Fibroblast of lung (primary cell): Measurements from ENCODE around the gene ASCL2. TPM values are rescaled to one million over a fixed set of nuclear protein-coding genes. Genes with fewer than 3 reads are reported as not detected.

Experiments used
- DNase-seq, 2 donors: peaks; one replicate each; pipeline versions ENCODE4 v3.0.0 to v3.0.0-alpha.2; 2010; ENCODE audit warnings: low read depth in 2 of 2
- H2AFZ ChIP-seq: 2 replicates; pipeline ENCODE4 v1.5.1; 2012; ENCODE audit warnings: low read length, control low read depth, inconsistent platforms
- H3K27ac ChIP-seq: 2 replicates; pipeline ENCODE4 v1.5.1; 2011; ENCODE audit warnings: low read length, control low read depth; ENCODE audit not compliant: insufficient read depth
- H3K27me3 ChIP-seq: 2 replicates; pipeline ENCODE4 v1.5.1; 2011; ENCODE audit warnings: mild to moderate bottlenecking, low read length; ENCODE audit not compliant: control insufficient read depth, insufficient read depth
- H3K36me3 ChIP-seq: 2 replicates; pipeline ENCODE4 v1.5.1; 2011; ENCODE audit warnings: low read length; ENCODE audit not compliant: control insufficient read depth, insufficient read depth
- H3K4me1 ChIP-seq: 2 replicates; pipeline ENCODE4 v1.5.1; 2011; ENCODE audit warnings: low read length; ENCODE audit not compliant: control insufficient read depth, insufficient read depth; ENCODE audit errors: extremely low read depth
- H3K4me2 ChIP-seq: 2 replicates; pipeline ENCODE4 v1.5.1; 2011; ENCODE audit warnings: low read length, control low read depth; ENCODE audit not compliant: insufficient read depth; ENCODE audit errors: extremely low read depth
- H3K4me3 ChIP-seq, 4 experiments: fragments of 200-600 bp in 1 of 4; sonication (generic) in 1 of 4; replicated peaks in 1 of 4; 2 replicates each; pipeline ENCODE4 v1.5.1; 2011 to 2016; ENCODE audit warnings: low read length in 4 of 4, low read depth in 3 of 4, mild to moderate bottlenecking in 3 of 4, control low read depth in 2 of 4, inconsistent platforms in 1 of 4, mixed read lengths in 1 of 4; ENCODE audit not compliant: insufficient read depth in 1 of 4; ENCODE audit errors: control extremely low read depth in 1 of 4
- H3K79me2 ChIP-seq: 2 replicates; pipeline ENCODE4 v1.5.1; 2012; ENCODE audit warnings: mild to moderate bottlenecking, low read length, inconsistent platforms; ENCODE audit not compliant: control insufficient read depth, insufficient read depth
- H3K9ac ChIP-seq: 2 replicates; pipeline ENCODE4 v1.5.1; 2011; ENCODE audit warnings: mild to moderate bottlenecking, low read length, control low read depth; ENCODE audit not compliant: insufficient read depth
- H3K9me3 ChIP-seq: 2 replicates; pipeline ENCODE4 v1.5.1; 2012; ENCODE audit warnings: low read depth, low read length; ENCODE audit not compliant: control insufficient read depth, insufficient read depth
- H4K20me1 ChIP-seq: 2 replicates; pipeline ENCODE4 v1.5.1; 2011; ENCODE audit warnings: low read length; ENCODE audit not compliant: control insufficient read depth, insufficient read depth; ENCODE audit errors: extremely low read depth
- CTCF ChIP-seq, 2 donors: IDR thresholded peaks in 1 of 2; conservative IDR thresholded peaks in 1 of 2; 1 replicate in 1 of 2; 2 replicates in 1 of 2; pipeline ENCODE4 v1.5.1; 2011 to 2012; ENCODE audit warnings: low read length in 2 of 2, control low read depth in 1 of 2, inconsistent platforms in 1 of 2, low read depth in 1 of 2, mild to moderate bottlenecking in 1 of 2
- EZH2 ChIP-seq: IDR thresholded peaks from 2 replicates; pipeline ENCODE4 v1.5.1; 2012; ENCODE audit warnings: low read length, control low read depth, mild to moderate bottlenecking; ENCODE audit errors: missing control alignments
- polyA plus RNA-seq, 2 donors: library from polyadenylated mRNA; depleted of rRNA in 1 of 2; stranded (reverse) in 1 of 2; unstranded in 1 of 2; fragments of >200 nt; gene quantifications; 2 replicates each; pipeline ENCODE4 v1.2.1, GENCODE V29; 2011 to 2012; ENCODE audit warnings: missing spikeins in 1 of 2
- total RNA-seq: library from RNA; depleted of rRNA; stranded (reverse); fragments of >200 nt; gene quantifications from 2 replicates; pipeline ENCODE4 v1.2.1, GENCODE V29; 2014

Gene ASCL2
- total and polyA plus RNA-seq, 2 donors (not counting 1 experiment from before 2014, with no cell fraction given): not detected

GRCh38 chr11:2251138-2251537, 19.2 kb downstream of the ASCL2 start:
- Histone ChIP-seq H3K4me3 (no peak overlapping the region), H3K36me3 (no peaks in the 10 kb centered on the region), H3K9ac (no peak overlapping the region), H3K4me1 (no peaks in the 10 kb centered on the region), H2AFZ (no peak overlapping the region), H3K9me3 (no peaks in the 10 kb centered on the region), H3K4me2 (no peak overlapping the region), H3K27ac (no peak overlapping the region), H4K20me1 (no peaks in the 10 kb centered on the region), H3K79me2 (no peaks in the 10 kb centered on the region), H3K27me3 (no peaks in the 10 kb centered on the region)
- no peak for TF ChIP-seq EZH2
- no peak for TF ChIP-seq CTCF (conservative IDR thresholded peaks at IDR 0.05 in 1 of 2, IDR thresholded peaks at IDR 0.05 in 1 of 2; ENCODE audit: low read depth in 1 of 2, low read length in 2 of 2)
- no peak for DNase-seq

GRCh38 chr11:2250485-2250884, 19.9 kb downstream of the ASCL2 start:
- no peak for DNase-seq
- Histone ChIP-seq H3K4me2 (no peak overlapping the region), H3K27ac (no peak overlapping the region), H3K79me2 (no peaks in the 10 kb centered on the region), H3K4me1 (no peaks in the 10 kb centered on the region), H4K20me1 (no peaks in the 10 kb centered on the region), H3K36me3 (no peaks in the 10 kb centered on the region), H3K9ac (no peak overlapping the region), H3K4me3 (no peak overlapping the region), H3K9me3 (no peaks in the 10 kb centered on the region), H3K27me3 (no peaks in the 10 kb centered on the region), H2AFZ (no peak overlapping the region)
- TF ChIP-seq CTCF (conservative IDR thresholded peaks at IDR 0.05 in 1 of 2, IDR thresholded peaks at IDR 0.05 in 1 of 2; ENCODE audit: low read depth in 1 of 2, low read length in 2 of 2) (no peak), EZH2 (no peak)

GRCh38 chr11:2250041-2250440, 20.3 kb downstream of the ASCL2 start:
- no peaks in the 10 kb centered on the region for H4K20me1 ChIP-seq
- H3K9me3 ChIP-seq: no peaks in the 10 kb centered on the region
- no peak overlapping the region for H3K27ac ChIP-seq
- TF ChIP-seq CTCF (conservative IDR thresholded peaks at IDR 0.05 in 1 of 2, IDR thresholded peaks at IDR 0.05 in 1 of 2; ENCODE audit: low read depth in 1 of 2, low read length in 2 of 2) (no peak), EZH2 (no peak)
- H2AFZ ChIP-seq: no peak overlapping the region
- DNase-seq: no peak
- H3K27me3 ChIP-seq: no peaks in the 10 kb centered on the region
- H3K36me3 ChIP-seq: no peaks in the 10 kb centered on the region
- no peak overlapping the region for H3K4me2 ChIP-seq
- no peak overlapping the region for H3K4me3 ChIP-seq
- H3K9ac ChIP-seq: no peak overlapping the region
- no peaks in the 10 kb centered on the region for H3K79me2 ChIP-seq
- no peaks in the 10 kb centered on the region for H3K4me1 ChIP-seq
